Osteoblast (primary cell): ENCODE data around the gene PLD4. TPM values are rescaled to one million over a fixed set of nuclear protein-coding genes. Genes with fewer than 3 reads are reported as not detected.

Experiments
- DNase-seq: peaks from one replicate; pipeline ENCODE4 v3.0.0; 2011; ENCODE audit warnings: low spot score, mixed read lengths; ENCODE audit not compliant: insufficient read length; ENCODE audit errors: missing footprints
- H2AFZ ChIP-seq: 2 replicates; pipeline ENCODE4 v1.6.0; 2011; ENCODE audit warnings: mild to moderate bottlenecking, low read length
- H3K27ac ChIP-seq: 2 replicates; pipeline ENCODE4 v1.5.1; 2011; ENCODE audit warnings: mild to moderate bottlenecking, low read depth, low read length, moderate library complexity
- H3K27me3 ChIP-seq: 2 replicates; pipeline ENCODE4 v1.6.0; 2012; ENCODE audit warnings: mild to moderate bottlenecking, control low read depth, inconsistent platforms, low read length, moderate library complexity; ENCODE audit not compliant: insufficient read depth
- H3K36me3 ChIP-seq: 2 replicates; pipeline ENCODE4 v1.5.1; 2011; ENCODE audit warnings: mild to moderate bottlenecking, low read length, control low read depth, moderate library complexity; ENCODE audit not compliant: insufficient read depth
- H3K4me1 ChIP-seq: 2 replicates; pipeline ENCODE4 v1.5.1; 2011; ENCODE audit warnings: mild to moderate bottlenecking, low read length, control low read depth, moderate library complexity; ENCODE audit not compliant: insufficient read depth
- H3K4me2 ChIP-seq: 2 replicates; pipeline ENCODE4 v1.6.0; 2011; ENCODE audit warnings: mild to moderate bottlenecking, low read length; ENCODE audit not compliant: insufficient read depth
- H3K4me3 ChIP-seq: fragments of 200-600 bp; sonication (generic); 3 replicates; pipeline ENCODE4 v1.5.1; 2012; ENCODE audit warnings: mild to moderate bottlenecking, low read length, inconsistent platforms; ENCODE audit not compliant: insufficient read depth
- H3K79me2 ChIP-seq: 2 replicates; pipeline ENCODE4 v1.6.0; 2012; ENCODE audit warnings: mild to moderate bottlenecking, low read length, control low read depth, inconsistent platforms; ENCODE audit not compliant: insufficient read depth
- H3K9me3 ChIP-seq: 2 replicates; pipeline ENCODE4 v1.5.1; 2011; ENCODE audit warnings: low read depth, low read length, control low read depth
- H4K20me1 ChIP-seq: 2 replicates; pipeline ENCODE4 v1.6.0; 2012; ENCODE audit warnings: mild to moderate bottlenecking, low read length, control low read depth; ENCODE audit not compliant: insufficient read depth
- CTCF ChIP-seq: IDR thresholded peaks from 2 replicates; pipeline ENCODE4 v1.5.1; 2011; ENCODE audit warnings: mild to moderate bottlenecking, low read depth, low read length, moderate library complexity; ENCODE audit errors: extremely low read depth
- total RNA-seq: library from RNA; depleted of rRNA; stranded (reverse); fragments of >200 nt; gene quantifications from 2 replicates; pipeline ENCODE4 v1.2.3, GENCODE V29; 2012

Gene PLD4
- total RNA-seq, 1 donor, result not detected

DNA sequence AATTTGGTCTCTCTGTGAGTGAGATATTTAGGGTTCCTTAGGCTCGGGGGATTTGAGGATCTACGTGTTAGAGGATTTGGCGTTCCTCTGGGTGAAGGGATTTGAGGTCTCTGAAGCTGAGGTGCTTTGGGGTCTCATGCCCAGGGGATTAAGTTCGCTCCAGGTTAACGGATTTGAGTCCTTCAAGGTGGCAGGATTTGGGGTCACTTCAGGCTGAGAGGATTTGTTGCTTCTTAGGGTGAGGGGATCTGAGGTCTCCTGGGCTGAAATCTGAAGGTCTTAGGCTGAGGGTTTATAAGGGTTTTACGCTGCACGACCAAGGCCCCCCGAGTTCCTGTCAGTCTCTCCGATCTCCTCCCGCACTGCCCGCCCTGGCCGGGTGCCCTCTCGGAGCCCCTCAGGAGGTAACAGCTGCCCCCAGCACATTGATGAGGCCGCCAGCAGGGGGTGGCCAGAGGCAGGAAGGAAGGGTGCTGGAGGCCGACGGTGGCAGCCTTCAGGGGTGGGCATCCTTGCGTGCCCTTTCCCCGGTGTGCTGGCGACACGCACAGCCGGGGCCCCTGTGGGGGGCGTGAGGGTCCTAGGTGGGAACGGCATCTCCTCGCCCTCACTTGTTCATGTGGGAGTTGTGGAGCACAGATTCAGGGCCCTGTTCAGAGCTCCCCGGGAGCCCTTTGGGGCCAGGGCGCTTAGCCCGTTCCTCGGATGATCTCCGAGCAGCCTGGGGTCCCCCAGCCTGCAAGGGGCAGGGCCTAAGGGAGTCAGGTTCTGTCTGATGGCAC is 45.3 kb upstream of the PLD4 start:
- Histone ChIP-seq H3K4me3 (no peak overlapping the region), H3K79me2 (peaks cover 19% of the 10 kb centered on the region), H3K36me3 (peaks cover 18% of the 10 kb centered on the region), H3K27ac (no peak overlapping the region), H3K27me3 (no peaks in the 10 kb centered on the region), H3K9me3 (no peaks in the 10 kb centered on the region), H3K4me1 (no peaks in the 10 kb centered on the region), H2AFZ (no peak overlapping the region), H4K20me1 (peaks cover 28% of the 10 kb centered on the region), H3K4me2 (no peak overlapping the region)
- peak; percentile 78 for DNase-seq
- TF ChIP-seq CTCF, result no peak

GRCh38 chr14:104879983-104880565 is 44.6 kb upstream of the PLD4 start:
- no peak overlapping the region for H3K4me3 ChIP-seq
- H3K27ac ChIP-seq, result no peak overlapping the region
- DNase-seq, result peak; percentile 35
- no peak overlapping the region for H3K4me2 ChIP-seq
- H3K4me1 ChIP-seq, result no peaks in the 10 kb centered on the region
- H3K27me3 ChIP-seq, result no peaks in the 10 kb centered on the region
- no peak for TF ChIP-seq CTCF
- H3K36me3 ChIP-seq, result peaks cover 18% of the 10 kb centered on the region
- H3K79me2 ChIP-seq, result peaks cover 13% of the 10 kb centered on the region
- no peak overlapping the region for H2AFZ ChIP-seq
- no peaks in the 10 kb centered on the region for H3K9me3 ChIP-seq
- H4K20me1 ChIP-seq, result peaks cover 25% of the 10 kb centered on the region

- DNase-seq, result peak; percentile 72
- peaks cover 7% of the 10 kb centered on the region for H3K79me2 ChIP-seq
- TF ChIP-seq CTCF, result no peak
- no peak overlapping the region for H3K27ac ChIP-seq
- H2AFZ ChIP-seq, result no peak overlapping the region
- H3K4me3 ChIP-seq, result no peak overlapping the region
- no peaks in the 10 kb centered on the region for H3K4me1 ChIP-seq
- H4K20me1 ChIP-seq, result peaks cover 21% of the 10 kb centered on the region
- H3K36me3 ChIP-seq, result peaks cover 18% of the 10 kb centered on the region
- no peak overlapping the region for H3K4me2 ChIP-seq
- no peaks in the 10 kb centered on the region for H3K9me3 ChIP-seq
- no peaks in the 10 kb centered on the region for H3K27me3 ChIP-seq
Observed at GRCh38 chr14:104880584-104881210, 44.0 kb upstream of the PLD4 start.
